HepG2 (cell line): ENCODE measurements around the gene SLC29A1. TPM values are rescaled to one million over a fixed set of nuclear protein-coding genes. Genes with fewer than 3 reads are reported as not detected.
A peak's percentile ranks its signal among the peaks of the same experiment; 100 is the strongest.

ENCODE experiments used
- ATAC-seq: fragments of 200-7000 bp; cut with Tn5 transposase; 3 replicates; pipeline ENCODE4 v1.9.1; 2020; ENCODE audit warnings: mild to moderate bottlenecking, moderate library complexity
- BruUV-seq: library from RNA; stranded (reverse); fragments of 400-500 nt; replicated peaks from 2 replicates; lab custom pipeline; 2021; lab: Mats Ljungman, UMichigan
- CTCF ChIA-PET: fragments of 300-600 bp; formaldehyde crosslinking; extraction: SDS; loops from one replicate; lab custom pipeline; 2021; ENCODE audit warnings: low total read pairs, inconsistent platforms, low intra/inter-chr PET ratio; lab: Yijun Ruan, JAX
- POLR2A ChIA-PET: fragments of 350-600 bp; sonication (Branson Sonifier 250); formaldehyde crosslinking; loops from one replicate; lab custom pipeline; 2020; ENCODE audit warnings: antibody characterized with exemption, inconsistent platforms; lab: Yijun Ruan, JAX
- DNase-seq: peaks from one replicate; pipeline ENCODE4 v3.0.0-alpha.2; 2015; ENCODE audit warnings: low spot score
- FAIRE-seq: peaks from 3 replicates; lab custom pipeline; 2011; peaks lifted over from hg19 to GRCh38; lab: Jason Lieb, UNC
- H2AFZ ChIP-seq: one replicate; pipeline ENCODE4 v1.6.1; 2011; ENCODE audit warnings: low read length, inconsistent platforms
- H3K27ac ChIP-seq: fragments of 300-600 bp; 3 replicates; pipeline ENCODE4 v1.8.0; 2011; ENCODE audit warnings: mixed run types, mild to moderate bottlenecking, mixed read lengths, low read length, inconsistent platforms; ENCODE audit not compliant: insufficient read depth; ENCODE audit errors: extremely low read length
- H3K27me3 ChIP-seq, 2 experiments: fragments of 200-600 bp in 1 of 2; 2 replicates in 1 of 2; 3 replicates in 1 of 2; pipeline versions ENCODE4 v1.6.0 to v1.8.0; 2011; ENCODE audit warnings: low read length in 2 of 2, mild to moderate bottlenecking in 2 of 2, moderate library complexity in 2 of 2, inconsistent platforms in 1 of 2; ENCODE audit not compliant: insufficient read depth in 2 of 2, control insufficient read depth in 1 of 2
- H3K36me3 ChIP-seq, 2 experiments: fragments of 200-600 bp in 1 of 2; replicated peaks in 1 of 2; 2 replicates in 1 of 2; 3 replicates in 1 of 2; pipeline versions ENCODE4 v1.5.1 to v1.8.0; 2011; ENCODE audit warnings: low read length in 2 of 2, inconsistent platforms in 1 of 2; ENCODE audit not compliant: insufficient read depth in 2 of 2, control insufficient read depth in 1 of 2
- H3K4me1 ChIP-seq: 2 replicates; pipeline ENCODE4 v1.5.1; 2012; ENCODE audit warnings: low read length, inconsistent platforms; ENCODE audit not compliant: insufficient read depth
- H3K4me2 ChIP-seq: 2 replicates; pipeline ENCODE4 v1.6.0; 2011; ENCODE audit warnings: low read depth, low read length, inconsistent platforms
- H3K4me3 ChIP-seq, 3 experiments: fragments of 200-600 bp in 1 of 3; sonication (generic), shearing (Covaris generic) in 1 of 3; replicated peaks in 1 of 3; 2 replicates each; pipeline ENCODE4 v1.5.1; 2011 to 2016; ENCODE audit warnings: low read length in 3 of 3, inconsistent platforms in 2 of 3, low read depth in 2 of 3, mild to moderate bottlenecking in 2 of 3, control low read depth in 1 of 3, mixed read lengths in 1 of 3; ENCODE audit not compliant: insufficient read depth in 1 of 3
- H3K79me2 ChIP-seq: one replicate; pipeline ENCODE4 v1.6.1; 2011; ENCODE audit warnings: low read length, inconsistent platforms; ENCODE audit not compliant: insufficient read depth
- H3K9ac ChIP-seq: 2 replicates; pipeline ENCODE4 v1.6.0; 2011; ENCODE audit warnings: mild to moderate bottlenecking, low read depth, low read length, inconsistent platforms; ENCODE audit not compliant: insufficient read depth
- H3K9me3 ChIP-seq: 2 replicates; pipeline ENCODE4 v1.5.1; 2012; ENCODE audit warnings: mild to moderate bottlenecking, low read length
- H4K20me1 ChIP-seq: 2 replicates; pipeline ENCODE4 v1.6.0; 2011; ENCODE audit warnings: inconsistent platforms, mild to moderate bottlenecking, low read length, moderate library complexity; ENCODE audit not compliant: insufficient read depth
- ATF7 ChIP-seq, 2 experiments: fragments of 450-650 bp in 1 of 2; sonication (generic) in 1 of 2; formaldehyde crosslinking in 1 of 2; IDR thresholded peaks; 2 replicates each; pipeline versions ENCODE4 v1.4.0 to v1.6.1; 2016 to 2020; ENCODE audit warnings: antibody characterized with exemption in 1 of 2, mild to moderate bottlenecking in 1 of 2, missing genetic modification reagents in 1 of 2
- CEBPZ ChIP-seq: IDR thresholded peaks from 2 replicates; pipeline ENCODE4 v1.6.1; 2012; ENCODE audit warnings: low read length, improper control_type of control experiment
- IKZF1 ChIP-seq: fragments of 450-650 bp; IDR thresholded peaks from 2 replicates; pipeline ENCODE4 v1.7.1; 2016
- MTF2 ChIP-seq: sonication (generic); formaldehyde crosslinking; IDR thresholded peaks from 2 replicates; pipeline ENCODE4 v1.5.0; 2020; ENCODE audit warnings: missing genetic modification reagents, borderline replicate concordance
- PHF21A ChIP-seq: sonication (generic); formaldehyde crosslinking; IDR thresholded peaks from 2 replicates; pipeline ENCODE4 v1.5.0; 2020; ENCODE audit warnings: mild to moderate bottlenecking, missing genetic modification reagents
- PITX1 ChIP-seq: sonication (generic); formaldehyde crosslinking; IDR thresholded peaks from 2 replicates; pipeline ENCODE4 v1.5.1; 2020; ENCODE audit warnings: mild to moderate bottlenecking, missing genetic modification reagents
- POLR2AphosphoS2 ChIP-seq: IDR thresholded peaks from 2 replicates; pipeline ENCODE4 v1.6.1; 2011; ENCODE audit warnings: low read depth, low read length, improper control_type of control experiment
- POLR2AphosphoS5 ChIP-seq: IDR thresholded peaks from 2 replicates; pipeline ENCODE4 v1.6.1; 2012; ENCODE audit warnings: low read depth, low read length
- ZBTB39 ChIP-seq: sonication (generic); formaldehyde crosslinking; IDR thresholded peaks from 2 replicates; pipeline ENCODE4 v1.5.0; 2020; ENCODE audit warnings: missing genetic modification reagents
- ZNF274 ChIP-seq: sonication (generic); formaldehyde crosslinking; IDR thresholded peaks from 2 replicates; pipeline ENCODE4 v1.5.1; 2020; ENCODE audit warnings: mild to moderate bottlenecking, missing genetic modification reagents
- ZNF530 ChIP-seq: sonication (generic); formaldehyde crosslinking; IDR thresholded peaks from 2 replicates; pipeline ENCODE4 v1.5.0; 2020; ENCODE audit warnings: low read depth, mild to moderate bottlenecking, missing genetic modification reagents
- ZZZ3 ChIP-seq: sonication (generic); formaldehyde crosslinking; IDR thresholded peaks from 2 replicates; pipeline ENCODE4 v1.4.0; 2020; ENCODE audit warnings: missing genetic modification reagents, mild to moderate bottlenecking, borderline replicate concordance
- whole genome bisulfite sequencing: methylation state at CpG from one replicate; pipeline ENCODE4 v1.1.6; 2017; ENCODE audit warnings: low lambda C conversion rate; 5-methylcytosine and 5-hydroxymethylcytosine counted together
- in situ Hi-C: cut with HindIII; loops from 2 replicates; pipeline ENCODE4 v1.10.0; 2017; ENCODE audit warnings: low pct_unique_long_range_greater_than_20kb; ENCODE audit not compliant: extremely low pct_ligation_motif_present
- intact Hi-C: fragments of 100-400 bp; cut with micrococcal nuclease; formaldehyde crosslinking; loops from one replicate; pipeline ENCODE4 v1.10.0; 2022; ENCODE audit not compliant: unreplicated experiment
- polyA plus RNA-seq, 8 experiments: library from polyadenylated mRNA; depleted of rRNA in 3 of 8; stranded (reverse) in 7 of 8; unstranded in 1 of 8; fragments of >200 nt; fragmentation: Illumina TruSeq in 4 of 8; extraction: Trizol in 4 of 8; gene quantifications; 2 replicates each; pipeline versions ENCODE4 v1.2.1 to v1.2.3, GENCODE V29; 2011 to 2016; ENCODE audit warnings: low read depth in 4 of 8, missing spikeins in 1 of 8, mixed read lengths in 1 of 8; ENCODE audit not compliant: insufficient read depth in 1 of 8
- total RNA-seq, 5 experiments: library from RNA; depleted of rRNA; stranded (reverse); fragments of >200 nt; fragmentation: Illumina TruSeq; extraction: Trizol; gene quantifications; 2 replicates each; pipeline ENCODE4 v1.2.3, GENCODE V29; 2016; ENCODE audit warnings: low read depth in 1 of 5
- TF ChIP-seq, protein P1 (sequence below): sonication (generic); formaldehyde crosslinking; IDR thresholded peaks from 2 replicates; pipeline ENCODE4 v1.4.0; 2020; ENCODE audit warnings: mild to moderate bottlenecking, missing genetic modification reagents
- TF ChIP-seq, protein P2 (sequence below): sonication (generic); formaldehyde crosslinking; conservative IDR thresholded peaks from 2 replicates; pipeline ENCODE4 v1.8.1; 2023; ENCODE audit warnings: missing genetic modification reagents

Gene SLC29A1
- total and polyA plus RNA-seq, 2 of the 13 experiments (the other 11 are each of a cell fraction or from before 2014, with no cell fraction given) = 43.2 to 106 TPM

DNA sequence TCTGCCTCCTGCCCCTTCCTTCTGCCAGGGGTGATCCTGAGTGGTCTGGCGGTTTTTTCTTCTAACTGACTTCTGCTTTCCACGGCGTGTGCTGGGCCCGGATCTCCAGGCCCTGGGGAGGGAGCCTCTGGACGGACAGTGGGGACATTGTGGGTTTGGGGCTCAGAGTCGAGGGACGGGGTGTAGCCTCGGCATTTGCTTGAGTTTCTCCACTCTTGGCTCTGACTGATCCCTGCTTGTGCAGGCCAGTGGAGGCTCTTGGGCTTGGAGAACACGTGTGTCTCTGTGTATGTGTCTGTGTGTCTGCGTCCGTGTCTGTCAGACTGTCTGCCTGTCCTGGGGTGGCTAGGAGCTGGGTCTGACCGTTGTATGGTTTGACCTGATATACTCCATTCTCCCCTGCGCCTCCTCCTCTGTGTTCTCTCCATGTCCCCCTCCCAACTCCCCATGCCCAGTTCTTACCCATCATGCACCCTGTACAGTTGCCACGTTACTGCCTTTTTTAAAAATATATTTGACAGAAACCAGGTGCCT is 10.2 kb downstream of the SLC29A1 start:
- no peak overlapping the region for H3K27ac ChIP-seq
- WGBS = 95% methylated on average over 12 of the region's 14 CpGs
- no peak overlapping the region for H3K9ac ChIP-seq
- no peak overlapping the region for H2AFZ ChIP-seq
- DNase-seq (no peak), ATAC-seq (no peak), FAIRE-seq (no peak)
- in situ Hi-C loops (no loop called here), intact Hi-C loops (loop anchor here (1.0 to 2.0 kb wide), 3 partner anchors 12 to 137 kb away; no protein-coding TSS in a partner anchor)
- no TSS peak for BruUV-seq
- ChIA-PET CTCF (interaction anchor here (2.0 to 5.3 kb wide), 4 partner anchors 11 to 138 kb away, joined by 10 to 38 read pairs (median 27); partner anchors contain the start of gene SLC29A1), POLR2A (interaction anchor here (3.2 to 3.7 kb wide), 2 partner anchors 10 to 13 kb away, joined by 20 to 48 read pairs; partner anchors contain the start of genes HSP90AB1 and SLC29A1)
- peaks cover 11 to 24% of the 10 kb centered on the region in 2 experiments for H3K36me3 ChIP-seq
- no peaks in the 10 kb centered on the region for H4K20me1 ChIP-seq
- no peaks in the 10 kb centered on the region for H3K27me3 ChIP-seq
- no peaks in the 10 kb centered on the region for H3K9me3 ChIP-seq
- no peaks in the 10 kb centered on the region for H3K79me2 ChIP-seq
- H3K4me1 ChIP-seq = peaks cover 53% of the 10 kb centered on the region
- H3K4me2 ChIP-seq = no peak overlapping the region
- H3K4me3 ChIP-seq = no peak overlapping the region
- TF ChIP-seq MTF2 (CRISPR knock-in tag) = 0 out of 2 replicates have a peak, but pooled peaks have one; percentile 31
- TF ChIP-seq PITX1 (CRISPR knock-in tag) = peak; percentile 19; the same call in 1 of the 2 replicates
- no peak for TF ChIP-seq IKZF1
- TF ChIP-seq ZNF274 (CRISPR knock-in tag) = no peak
- TF ChIP-seq POLR2AphosphoS5 = no peak
- no peak for TF ChIP-seq POLR2AphosphoS2
- TF ChIP-seq, protein P1, sequence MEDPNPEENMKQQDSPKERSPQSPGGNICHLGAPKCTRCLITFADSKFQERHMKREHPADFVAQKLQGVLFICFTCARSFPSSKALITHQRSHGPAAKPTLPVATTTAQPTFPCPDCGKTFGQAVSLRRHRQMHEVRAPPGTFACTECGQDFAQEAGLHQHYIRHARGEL (CRISPR knock-in tag) = no peak
- TF ChIP-seq ATF7 (IDR thresholded peaks at IDR 0.05) = no peak
- 0 out of 2 replicates have a peak, but pooled peaks have one; percentile 45 for TF ChIP-seq ATF7 (CRISPR knock-in tag; IDR thresholded peaks at IDR 0.05)
- TF ChIP-seq PHF21A = no peak
- no peak for TF ChIP-seq ZNF530 (CRISPR knock-in tag)
- TF ChIP-seq, protein P2, sequence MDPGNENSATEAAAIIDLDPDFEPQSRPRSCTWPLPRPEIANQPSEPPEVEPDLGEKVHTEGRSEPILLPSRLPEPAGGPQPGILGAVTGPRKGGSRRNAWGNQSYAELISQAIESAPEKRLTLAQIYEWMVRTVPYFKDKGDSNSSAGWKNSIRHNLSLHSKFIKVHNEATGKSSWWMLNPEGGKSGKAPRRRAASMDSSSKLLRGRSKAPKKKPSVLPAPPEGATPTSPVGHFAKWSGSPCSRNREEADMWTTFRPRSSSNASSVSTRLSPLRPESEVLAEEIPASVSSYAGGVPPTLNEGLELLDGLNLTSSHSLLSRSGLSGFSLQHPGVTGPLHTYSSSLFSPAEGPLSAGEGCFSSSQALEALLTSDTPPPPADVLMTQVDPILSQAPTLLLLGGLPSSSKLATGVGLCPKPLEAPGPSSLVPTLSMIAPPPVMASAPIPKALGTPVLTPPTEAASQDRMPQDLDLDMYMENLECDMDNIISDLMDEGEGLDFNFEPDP (CRISPR knock-in tag) = 0 out of 2 replicates have a peak, but pooled peaks have one; percentile 5
- TF ChIP-seq ZBTB39 (CRISPR knock-in tag) = peak; percentile 89; the same call in 1 of the 2 replicates
- no peak for TF ChIP-seq CEBPZ
- no peak for TF ChIP-seq ZZZ3
